Pancreas (tissue), 10 donors: ENCODE data around the gene MAP2K5. TPM values are rescaled to one million over a fixed set of nuclear protein-coding genes. Genes with fewer than 3 reads are reported as not detected.

Experiments
- ATAC-seq, 4 donors: fragments of 200-7000 bp; cut with Tn5 transposase; one replicate each; pipeline versions ENCODE4 v1.8.0 to v1.9.1; 2020; ENCODE audit warnings: mild to moderate bottlenecking in 4 of 4, moderate library complexity in 4 of 4
- DNase-seq, 6 donors: peaks; one replicate each; pipeline ENCODE4 v3.0.0-alpha.2; 2020
- FAIRE-seq: peaks from 2 replicates; lab custom pipeline; 2012; peaks lifted over from hg19 to GRCh38; lab: Jason Lieb, UNC
- H3K27ac ChIP-seq, 4 donors: fragments of 200-600 bp; sonication (generic); 1 replicate in 3 of 4; 2 replicates in 1 of 4; pipeline versions ENCODE4 v1.5.0 to v1.8.0; 2020
- H3K27me3 ChIP-seq, 4 donors: fragments of 200-600 bp; one replicate each; pipeline ENCODE4 v1.8.0; 2021
- H3K36me3 ChIP-seq, 3 donors: fragments of 200-600 bp; sonication (generic) in 1 of 3; one replicate each; pipeline versions ENCODE4 v1.5.0 to v1.8.0; 2020 to 2021
- H3K4me1 ChIP-seq, 3 donors: fragments of 200-600 bp; one replicate each; pipeline ENCODE4 v1.8.0; 2021
- H3K4me3 ChIP-seq, 4 donors: fragments of 200-600 bp; sonication (generic) in 2 of 4; one replicate each; pipeline versions ENCODE4 v1.5.0 to v1.8.0; 2020 to 2021
- H3K9me3 ChIP-seq, 4 donors: fragments of 200-600 bp; one replicate each; pipeline ENCODE4 v1.8.0; 2021
- CTCF ChIP-seq, 4 donors: fragments of 200-600 bp; sonication (generic) in 3 of 4; IDR thresholded peaks; one replicate each; pipeline versions ENCODE4 v1.5.0 to v1.8.0; 2021; ENCODE audit warnings: antibody characterized with exemption in 4 of 4
- WGBS, 2 donors: extraction: QIAGEN DNeasy Blood & Tissue Kit; methylation state at CpG; one replicate each; pipeline ENCODE4 v1.1.7; 2013; 5-methylcytosine and 5-hydroxymethylcytosine counted together
- intact Hi-C, 3 donors: fragments of 100-400 bp; cut with DNase I; formaldehyde crosslinking; loops; one replicate each; pipeline versions ENCODE4 v1.11.1 to v1.14.2; 2022
- polyA plus RNA-seq, 2 donors: library from polyadenylated mRNA; stranded (reverse); fragments of 200-250 nt; gene quantifications; one replicate each; pipeline ENCODE4 v1.2.3, GENCODE V29; 2013
- total RNA-seq, 6 donors: library from RNA; stranded (reverse); fragmentation: NEBNext Ultra II Directional in 4 of 6; extraction: Animal tissue kit (Norgen Biotek cat#: 25700) in 4 of 6; gene quantifications; one replicate each; pipeline versions ENCODE4 v1.2.1 to v1.2.4, GENCODE V29; 2021 to 2023
- donor health status: healthy with polysubstance abuse.
- donor health status: DM: no; HTN: no; CAD: no; lungs with moderate emphysema.
- donor health status: DM: no; HTN: no; CAD: no.
- donor health status: control.
- donor health status: control.
- donor health status: Bipolar disorder and iron deficiency.
- donor health status: DM: yes; HTN: yes; CAD: no.
- donor health status: DM: no; HTN: no; CAD: no.
- donor health status: DM: no; HTN: no; CAD: no.
- donor health status: DM: yes; HTN: yes; CAD: no.

MAP2K5 gene
- total and polyA plus RNA-seq, 8 donors = 5.5 to 14.8 (median 10.0) TPM

- H3K9me3 ChIP-seq = no peaks in the 10 kb centered on the region
- no peak overlapping the region for H3K4me3 ChIP-seq
- no peak overlapping the region for H3K27ac ChIP-seq
- WGBS, 2 donors = 80 to 93% methylated on average over 7 of the region's 7 CpGs
- TF ChIP-seq CTCF (IDR thresholded peaks at IDR 0.05) = no peak
- no peak for FAIRE-seq
- intact Hi-C loops = no loop called here
- no peak for DNase-seq
- no peaks in the 10 kb centered on the region for H3K36me3 ChIP-seq
- no peaks in the 10 kb centered on the region for H3K27me3 ChIP-seq
- no peak for ATAC-seq
- H3K4me1 ChIP-seq = no peaks in the 10 kb centered on the region
Observed at GRCh38 chr15:67808821-67809220, 266.3 kb downstream of the MAP2K5 start.

GRCh38 chr15:67809441-67809840, 266.9 kb downstream of the MAP2K5 start:
- H3K27me3 ChIP-seq = no peaks in the 10 kb centered on the region
- 91 to 95% methylated on average over 5 of the region's 5 CpGs for WGBS, 2 donors
- FAIRE-seq (no peak), DNase-seq (no peak), ATAC-seq (no peak)
- no peaks in the 10 kb centered on the region for H3K36me3 ChIP-seq
- H3K4me1 ChIP-seq = no peaks in the 10 kb centered on the region
- no peak overlapping the region for H3K4me3 ChIP-seq
- no peak overlapping the region for H3K27ac ChIP-seq
- TF ChIP-seq CTCF (IDR thresholded peaks at IDR 0.05) = no peak
- H3K9me3 ChIP-seq = no peaks in the 10 kb centered on the region
- intact Hi-C loops = no loop called here

- WGBS, 2 donors = 85 to 94% methylated on average over 6 of the region's 6 CpGs
- intact Hi-C loops = no loop called here
- Histone ChIP-seq H3K9me3 (no peaks in the 10 kb centered on the region), H3K27me3 (no peaks in the 10 kb centered on the region), H3K27ac (no peak overlapping the region), H3K36me3 (no peaks in the 10 kb centered on the region), H3K4me3 (no peak overlapping the region), H3K4me1 (no peaks in the 10 kb centered on the region)
- no peak for TF ChIP-seq CTCF (IDR thresholded peaks at IDR 0.05)
- FAIRE-seq = no peak
- no peak for ATAC-seq
- no peak for DNase-seq
Observed at GRCh38 chr15:67809866-67810265, 267.4 kb downstream of the MAP2K5 start.

GRCh38 chr15:67812241-67812644, 269.7 kb downstream of the MAP2K5 start:
- no peaks in the 10 kb centered on the region for H3K27me3 ChIP-seq
- no peak for TF ChIP-seq CTCF (IDR thresholded peaks at IDR 0.05)
- H3K9me3 ChIP-seq = no peaks in the 10 kb centered on the region
- intact Hi-C loops = no loop called here
- DNase-seq (peak in 1 of 6 donors; percentile 32), FAIRE-seq (no peak), ATAC-seq (no peak)
- WGBS, 2 donors = 78 to 86% methylated on average over 11 of the region's 11 CpGs
- no peak overlapping the region for H3K27ac ChIP-seq
- no peaks in the 10 kb centered on the region for H3K36me3 ChIP-seq
- H3K4me3 ChIP-seq = no peak overlapping the region
- no peaks in the 10 kb centered on the region for H3K4me1 ChIP-seq

GRCh38 chr15:67813104-67813634, 270.7 kb downstream of the MAP2K5 start:
- Histone ChIP-seq H3K27ac (no peak overlapping the region), H3K27me3 (no peaks in the 10 kb centered on the region), H3K9me3 (no peaks in the 10 kb centered on the region), H3K36me3 (no peaks in the 10 kb centered on the region), H3K4me1 (no peaks in the 10 kb centered on the region), H3K4me3 (no peak overlapping the region)
- FAIRE-seq (no peak), DNase-seq (peak in 1 of 6 donors; percentile 4), ATAC-seq (no peak)
- TF ChIP-seq CTCF (IDR thresholded peaks at IDR 0.05) = no peak
- intact Hi-C loops = no loop called here
- WGBS, 2 donors = 91% methylated on average over 3 of the region's 3 CpGs
